Pancreas (tissue), 10 donors: ENCODE measurements around the gene HOXC10. TPM values are rescaled to one million over a fixed set of nuclear protein-coding genes. Genes with fewer than 3 reads are reported as not detected.
A peak's percentile ranks its signal among the peaks of the same experiment; 100 is the strongest.

Experiments used
- ATAC-seq, 4 donors: fragments of 200-7000 bp; cut with Tn5 transposase; one replicate each; pipeline versions ENCODE4 v1.8.0 to v1.9.1; 2020; ENCODE audit warnings: mild to moderate bottlenecking in 4 of 4, moderate library complexity in 4 of 4
- DNase-seq, 6 donors: peaks; one replicate each; pipeline ENCODE4 v3.0.0-alpha.2; 2020
- FAIRE-seq: peaks from 2 replicates; lab custom pipeline; 2012; peaks lifted over from hg19 to GRCh38; lab: Jason Lieb, UNC
- H3K27ac ChIP-seq, 4 donors: fragments of 200-600 bp; sonication (generic); 1 replicate in 3 of 4; 2 replicates in 1 of 4; pipeline versions ENCODE4 v1.5.0 to v1.8.0; 2020
- H3K27me3 ChIP-seq, 4 donors: fragments of 200-600 bp; one replicate each; pipeline ENCODE4 v1.8.0; 2021
- H3K36me3 ChIP-seq, 3 donors: fragments of 200-600 bp; sonication (generic) in 1 of 3; one replicate each; pipeline versions ENCODE4 v1.5.0 to v1.8.0; 2020 to 2021
- H3K4me1 ChIP-seq, 3 donors: fragments of 200-600 bp; one replicate each; pipeline ENCODE4 v1.8.0; 2021
- H3K4me3 ChIP-seq, 4 donors: fragments of 200-600 bp; sonication (generic) in 2 of 4; one replicate each; pipeline versions ENCODE4 v1.5.0 to v1.8.0; 2020 to 2021
- H3K9me3 ChIP-seq, 4 donors: fragments of 200-600 bp; one replicate each; pipeline ENCODE4 v1.8.0; 2021
- WGBS, 2 donors: extraction: QIAGEN DNeasy Blood & Tissue Kit; methylation state at CpG; one replicate each; pipeline ENCODE4 v1.1.7; 2013; 5-methylcytosine and 5-hydroxymethylcytosine counted together
- intact Hi-C, 3 donors: fragments of 100-400 bp; cut with DNase I; formaldehyde crosslinking; loops; one replicate each; pipeline versions ENCODE4 v1.11.1 to v1.14.2; 2022
- polyA plus RNA-seq, 2 donors: library from polyadenylated mRNA; stranded (reverse); fragments of 200-250 nt; gene quantifications; one replicate each; pipeline ENCODE4 v1.2.3, GENCODE V29; 2013
- total RNA-seq, 6 donors: library from RNA; stranded (reverse); fragmentation: NEBNext Ultra II Directional in 4 of 6; extraction: Animal tissue kit (Norgen Biotek cat#: 25700) in 4 of 6; gene quantifications; one replicate each; pipeline versions ENCODE4 v1.2.1 to v1.2.4, GENCODE V29; 2021 to 2023
- TF ChIP-seq, protein P1 (sequence below), 4 donors: fragments of 200-600 bp; sonication (generic) in 3 of 4; IDR thresholded peaks; one replicate each; pipeline versions ENCODE4 v1.5.0 to v1.8.0; 2021; ENCODE audit warnings: antibody characterized with exemption in 4 of 4
- donor health status: healthy with polysubstance abuse.
- donor health status: DM: no; HTN: no; CAD: no; lungs with moderate emphysema.
- donor health status: DM: no; HTN: no; CAD: no.
- donor health status: control.
- donor health status: control.
- donor health status: Bipolar disorder and iron deficiency.
- donor health status: DM: yes; HTN: yes; CAD: no.
- donor health status: DM: no; HTN: no; CAD: no.
- donor health status: DM: no; HTN: no; CAD: no.
- donor health status: DM: yes; HTN: yes; CAD: no.

HOXC10 gene
- total and polyA plus RNA-seq, 8 donors, result 0.08 to 0.16 TPM; not detected in 6

DNA sequence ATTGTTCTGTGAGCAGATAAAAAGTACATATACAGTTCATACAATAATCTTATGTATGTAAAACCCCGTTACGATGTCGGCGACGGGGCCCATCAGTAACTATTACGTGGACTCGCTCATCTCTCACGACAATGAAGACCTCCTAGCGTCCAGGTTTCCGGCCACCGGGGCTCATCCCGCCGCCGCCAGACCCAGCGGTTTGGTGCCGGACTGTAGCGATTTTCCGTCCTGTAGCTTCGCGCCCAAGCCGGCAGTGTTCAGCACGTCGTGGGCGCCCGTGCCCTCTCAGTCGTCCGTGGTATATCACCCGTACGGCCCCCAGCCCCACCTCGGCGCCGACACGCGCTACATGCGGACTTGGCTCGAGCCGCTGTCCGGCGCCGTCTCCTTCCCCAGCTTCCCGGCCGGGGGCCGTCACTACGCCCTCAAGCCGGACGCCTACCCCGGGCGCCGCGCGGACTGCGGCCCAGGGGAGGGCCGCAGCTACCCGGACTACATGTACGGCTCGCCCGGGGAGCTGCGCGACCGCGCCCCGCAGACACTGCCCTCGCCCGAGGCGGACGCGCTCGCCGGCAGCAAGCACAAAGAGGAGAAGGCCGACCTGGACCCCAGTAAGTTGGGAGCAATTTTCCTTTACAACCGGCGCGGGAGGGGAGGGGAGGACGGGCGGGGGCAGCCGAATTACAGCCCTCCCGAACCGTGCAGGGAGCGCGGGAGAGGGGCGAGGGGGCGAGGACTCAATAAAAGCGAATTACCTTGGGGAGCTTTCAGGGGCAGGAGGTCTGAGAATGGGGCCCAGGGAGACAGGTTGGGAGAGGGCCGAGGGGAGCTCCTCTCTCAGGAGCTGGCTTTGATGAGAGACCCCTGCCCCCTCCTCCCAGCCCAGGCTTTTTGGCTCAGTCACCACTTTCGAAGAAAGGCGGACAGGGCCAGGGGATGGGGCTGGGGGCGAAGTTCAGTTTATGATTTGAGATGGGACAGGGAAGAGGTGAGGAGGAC is 15.5 kb downstream of the HOXC10 start, which contains the start of gene HOXC9:
Gene HOXC9 (plus strand): TSS at position 46 of the 999 bp plus-strand sequence. CDS start 28 bp downstream, at position 74.
- no peak within 1 kb of the TSS for H3K27ac ChIP-seq
- ATAC-seq, result peak; percentile 37 to 69 (median 45)
- peak within 1 kb of the TSS in 3 of 4 donors; percentile 14 to 56 (median 35) for H3K4me3 ChIP-seq
- peaks cover 0 to 79% (median 11%) of the 10 kb centered on the region in 4 donors for H3K27me3 ChIP-seq
- intact Hi-C loops, result loop anchor here in 1 of 3 donors (10.0 kb wide), 1 partner anchor 194 kb away; no protein-coding TSS in a partner anchor
- H3K36me3 ChIP-seq, result no peaks in the 10 kb centered on the region
- no peak for FAIRE-seq
- peak in 1 of 6 donors; percentile 30 for DNase-seq
- peaks cover 0 to 3% (median 2%) of the 10 kb centered on the region in 3 donors for H3K4me1 ChIP-seq
- TF ChIP-seq, protein P1, sequence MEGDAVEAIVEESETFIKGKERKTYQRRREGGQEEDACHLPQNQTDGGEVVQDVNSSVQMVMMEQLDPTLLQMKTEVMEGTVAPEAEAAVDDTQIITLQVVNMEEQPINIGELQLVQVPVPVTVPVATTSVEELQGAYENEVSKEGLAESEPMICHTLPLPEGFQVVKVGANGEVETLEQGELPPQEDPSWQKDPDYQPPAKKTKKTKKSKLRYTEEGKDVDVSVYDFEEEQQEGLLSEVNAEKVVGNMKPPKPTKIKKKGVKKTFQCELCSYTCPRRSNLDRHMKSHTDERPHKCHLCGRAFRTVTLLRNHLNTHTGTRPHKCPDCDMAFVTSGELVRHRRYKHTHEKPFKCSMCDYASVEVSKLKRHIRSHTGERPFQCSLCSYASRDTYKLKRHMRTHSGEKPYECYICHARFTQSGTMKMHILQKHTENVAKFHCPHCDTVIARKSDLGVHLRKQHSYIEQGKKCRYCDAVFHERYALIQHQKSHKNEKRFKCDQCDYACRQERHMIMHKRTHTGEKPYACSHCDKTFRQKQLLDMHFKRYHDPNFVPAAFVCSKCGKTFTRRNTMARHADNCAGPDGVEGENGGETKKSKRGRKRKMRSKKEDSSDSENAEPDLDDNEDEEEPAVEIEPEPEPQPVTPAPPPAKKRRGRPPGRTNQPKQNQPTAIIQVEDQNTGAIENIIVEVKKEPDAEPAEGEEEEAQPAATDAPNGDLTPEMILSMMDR (IDR thresholded peaks at IDR 0.05), result no peak
- no peaks in the 10 kb centered on the region for H3K9me3 ChIP-seq
- WGBS, 2 donors, result 3 to 4% methylated on average over 84 to 87 of the region's 87 CpGs

DNA sequence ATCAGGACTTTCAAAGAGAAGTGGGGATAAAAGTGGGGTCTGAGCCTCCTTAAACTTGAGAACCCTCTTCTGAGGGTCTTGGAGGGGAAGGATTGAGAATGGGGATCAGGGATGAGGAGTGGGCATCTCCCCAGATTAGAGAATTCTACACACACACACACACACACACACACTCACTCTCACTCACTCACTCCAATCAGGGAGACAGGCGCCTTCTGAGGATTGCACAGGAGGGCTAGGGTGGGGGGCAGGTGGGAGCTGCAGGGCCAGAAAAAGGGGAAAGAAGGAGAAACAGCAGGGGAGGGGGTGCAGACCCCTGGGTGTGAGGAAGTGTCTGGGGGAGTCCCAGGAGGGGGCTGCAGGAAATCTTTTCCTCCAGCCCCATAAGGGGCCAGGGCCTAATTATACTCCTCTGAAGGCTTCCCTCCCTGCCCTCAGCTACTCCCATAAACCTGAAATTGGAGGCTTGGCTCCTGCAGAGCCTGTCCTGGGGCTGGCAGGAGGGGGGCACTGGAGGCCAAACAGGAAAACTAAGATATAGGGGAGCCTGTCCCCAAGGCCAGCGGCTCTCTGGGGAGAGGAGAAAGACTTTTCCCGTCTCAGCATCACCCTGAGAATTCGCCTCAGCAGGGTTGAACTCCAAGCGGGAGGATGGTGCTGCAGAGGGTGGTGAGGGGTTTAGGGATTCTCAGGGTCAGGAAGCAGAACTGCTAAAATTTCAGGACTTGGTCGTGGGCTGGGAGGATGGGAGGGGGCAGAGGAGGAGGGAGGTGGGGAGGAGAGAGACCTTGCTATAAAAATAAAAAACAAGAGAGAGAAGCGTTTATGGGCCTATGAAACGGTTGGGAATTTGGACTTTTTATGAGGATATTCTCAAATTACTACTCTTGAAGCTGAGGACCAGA is 16.6 kb downstream of the HOXC10 start:
- intact Hi-C loops, result loop anchor here in 1 of 3 donors (10.0 kb wide), 1 partner anchor 193 kb away; no protein-coding TSS in a partner anchor
- DNase-seq (no peak), ATAC-seq (no peak), FAIRE-seq (no peak)
- WGBS, 2 donors, result 37 to 40% methylated on average over 8 of the region's 8 CpGs
- Histone ChIP-seq H3K36me3 (no peaks in the 10 kb centered on the region), H3K4me1 (peaks cover 0 to 5% (median 5%) of the 10 kb centered on the region in 3 donors), H3K27ac (no peak overlapping the region), H3K9me3 (no peaks in the 10 kb centered on the region), H3K27me3 (peaks cover 0 to 71% (median 11%) of the 10 kb centered on the region in 4 donors), H3K4me3 (no peak overlapping the region)
- TF ChIP-seq, protein P1 (IDR thresholded peaks at IDR 0.05), result no peak

DNA sequence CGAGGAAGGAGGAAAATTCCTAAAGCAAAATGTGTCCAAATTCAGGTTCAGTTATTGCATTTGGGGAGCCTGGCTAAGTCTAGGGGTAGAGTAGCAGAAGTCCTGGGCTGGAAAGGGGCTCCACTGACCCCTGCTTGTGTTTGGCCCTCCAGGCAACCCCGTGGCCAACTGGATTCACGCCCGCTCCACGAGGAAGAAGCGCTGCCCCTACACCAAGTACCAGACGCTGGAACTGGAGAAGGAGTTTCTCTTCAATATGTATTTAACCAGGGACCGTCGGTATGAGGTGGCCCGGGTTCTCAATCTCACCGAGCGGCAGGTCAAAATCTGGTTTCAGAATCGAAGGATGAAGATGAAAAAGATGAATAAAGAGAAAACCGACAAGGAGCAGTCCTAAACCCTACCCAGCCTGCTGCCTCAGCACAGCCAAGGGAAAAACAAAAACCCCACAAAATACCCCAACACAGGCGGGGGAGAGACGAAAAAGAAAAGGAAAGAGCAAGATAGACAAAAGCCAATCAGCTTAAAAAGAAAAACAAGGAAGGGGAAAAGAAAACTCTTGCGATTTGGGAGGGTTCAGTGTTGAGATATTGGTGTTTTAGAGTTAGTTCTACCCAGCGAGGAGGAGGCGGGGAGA is 17.4 kb downstream of the HOXC10 start:
- TF ChIP-seq, protein P1 (IDR thresholded peaks at IDR 0.05), result no peak
- no peaks in the 10 kb centered on the region for H3K9me3 ChIP-seq
- no peak overlapping the region for H3K4me3 ChIP-seq
- peaks cover 0 to 64% (median 7%) of the 10 kb centered on the region in 4 donors for H3K27me3 ChIP-seq
- WGBS, 2 donors, result 19 to 21% methylated on average over 19 of the region's 19 CpGs
- no peaks in the 10 kb centered on the region for H3K36me3 ChIP-seq
- intact Hi-C loops, result loop anchor here in 1 of 3 donors (10.0 kb wide), 1 partner anchor 192 kb away; no protein-coding TSS in a partner anchor
- no peak for ATAC-seq
- H3K4me1 ChIP-seq, result peaks cover 0 to 5% (median 5%) of the 10 kb centered on the region in 3 donors
- H3K27ac ChIP-seq, result no peak overlapping the region
- no peak for FAIRE-seq
- DNase-seq, result no peak

DNA sequence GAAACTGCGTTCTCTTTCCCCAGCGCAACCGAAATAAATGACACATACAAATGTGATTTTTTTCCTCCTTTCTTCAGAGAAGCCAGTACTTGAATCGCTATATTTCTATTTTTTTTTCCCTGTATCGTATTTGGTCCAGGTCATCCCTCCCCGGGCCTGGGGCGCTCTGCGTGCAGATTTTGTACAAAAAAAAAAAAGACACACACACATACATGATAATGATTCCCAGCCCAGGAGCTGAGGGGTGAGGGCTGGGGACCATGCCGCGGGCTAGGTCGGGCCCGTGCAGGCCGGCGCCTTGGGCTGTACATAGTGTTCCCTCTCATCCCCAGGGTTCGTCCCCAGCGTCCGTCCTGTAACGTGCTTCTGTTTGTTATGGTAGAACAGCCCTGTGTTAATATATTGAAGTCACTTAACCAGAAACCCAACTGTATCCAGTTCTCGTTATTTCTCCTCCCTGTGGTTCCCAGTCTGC is 18.0 kb downstream of the HOXC10 start:
- WGBS, 2 donors, result 24 to 31% methylated on average over 19 of the region's 19 CpGs
- Histone ChIP-seq H3K4me1 (peaks cover 0 to 5% (median 5%) of the 10 kb centered on the region in 3 donors), H3K27ac (no peak overlapping the region), H3K27me3 (peaks cover 0 to 64% (median 7%) of the 10 kb centered on the region in 4 donors), H3K4me3 (no peak overlapping the region), H3K36me3 (no peaks in the 10 kb centered on the region), H3K9me3 (no peaks in the 10 kb centered on the region)
- FAIRE-seq (no peak), DNase-seq (no peak), ATAC-seq (no peak)
- TF ChIP-seq, protein P1 (IDR thresholded peaks at IDR 0.05), result no peak
- intact Hi-C loops, result loop anchor here in 1 of 3 donors (10.0 kb wide), 1 partner anchor 192 kb away; no protein-coding TSS in a partner anchor
